Upper lobe of right lung (tissue), 1 donor: Measurements from ENCODE around the gene MMP12. TPM values are rescaled to one million over a fixed set of nuclear protein-coding genes. Genes with fewer than 3 reads are reported as not detected.

Experiments used
- ATAC-seq: fragments of 200-7000 bp; cut with Tn5 transposase; one replicate; pipeline ENCODE4 v1.9.1; 2020; ENCODE audit warnings: mild to moderate bottlenecking, moderate library complexity
- DNase-seq: peaks from one replicate; pipeline ENCODE4 v3.0.0-alpha.2; 2020
- H3K27ac ChIP-seq: fragments of 200-600 bp; one replicate; pipeline ENCODE4 v1.8.0; 2022
- H3K27me3 ChIP-seq: fragments of 200-600 bp; one replicate; pipeline ENCODE4 v1.8.0; 2022; ENCODE audit warnings: mild to moderate bottlenecking
- H3K36me3 ChIP-seq: fragments of 200-600 bp; one replicate; pipeline ENCODE4 v1.8.0; 2022
- H3K4me1 ChIP-seq: fragments of 200-600 bp; one replicate; pipeline ENCODE4 v1.8.0; 2022
- H3K4me3 ChIP-seq: fragments of 200-600 bp; one replicate; pipeline ENCODE4 v1.8.0; 2022; ENCODE audit warnings: mild to moderate bottlenecking
- H3K9me3 ChIP-seq: fragments of 200-600 bp; one replicate; pipeline ENCODE4 v1.8.0; 2022
- CTCF ChIP-seq: fragments of 200-600 bp; IDR thresholded peaks from one replicate; pipeline ENCODE4 v1.8.0; 2022; ENCODE audit warnings: antibody characterized with exemption
- intact Hi-C: fragments of 100-400 bp; cut with DNase I; formaldehyde crosslinking; loops from one replicate; pipeline ENCODE4 v1.11.0; 2022
- total RNA-seq: library from RNA; stranded (reverse); fragmentation: NEBNext Ultra II Directional; extraction: Animal tissue kit (Norgen Biotek cat#: 25700); gene quantifications from one replicate; pipeline ENCODE4 v1.2.1, GENCODE V29; 2021
- donor health status: DM: no; HTN: yes; CAD: no; lungs with severe emphysema.

MMP12 gene
- total RNA-seq, 1 donor from 2014 or later: 0.75 TPM

DNA sequence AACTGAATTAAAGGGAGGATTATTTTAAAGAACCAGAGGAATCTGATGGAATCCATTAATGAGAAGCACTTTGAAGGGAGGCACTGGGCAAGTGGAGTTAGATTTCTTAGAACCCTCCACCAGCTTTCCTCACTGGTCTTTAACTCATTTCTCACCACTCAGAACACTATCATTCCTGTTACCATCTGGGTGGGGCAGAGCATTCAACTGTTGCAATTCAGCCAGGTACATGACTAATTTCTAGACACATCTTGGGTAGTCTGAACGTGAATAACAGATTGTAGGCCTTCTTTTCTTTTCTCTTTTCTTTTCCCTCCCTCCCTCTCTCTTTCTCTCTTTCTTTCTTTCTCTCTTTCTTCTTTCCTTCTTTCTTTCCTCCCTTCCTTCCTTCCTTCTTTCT lies 61.3 kb downstream of the MMP12 start:
- TF ChIP-seq CTCF: no peak
- intact Hi-C loops: no loop called here
- no peaks in the 10 kb centered on the region for H3K36me3 ChIP-seq
- no peaks in the 10 kb centered on the region for H3K4me1 ChIP-seq
- H3K27me3 ChIP-seq: no peaks in the 10 kb centered on the region
- no peak for ATAC-seq
- H3K9me3 ChIP-seq: no peaks in the 10 kb centered on the region
- H3K27ac ChIP-seq: no peak overlapping the region
- no peak overlapping the region for H3K4me3 ChIP-seq
- DNase-seq: no peak

Other genes starting within 250 kb of the MMP12 start
- not detected for gene MMP20, start 249.7 kb downstream of the MMP12 start, total RNA-seq
- not detected for gene MMP27, start 169.2 kb downstream of the MMP12 start, total RNA-seq
- not detected for gene MMP8, start 150.0 kb downstream of the MMP12 start, total RNA-seq
- gene MMP10, start 94.4 kb downstream of the MMP12 start, total RNA-seq: 0.23 TPM
- 19.1 TPM for gene MMP1, start 76.8 kb downstream of the MMP12 start, total RNA-seq
- gene MMP3, start 31.4 kb downstream of the MMP12 start, total RNA-seq: not detected
- gene MMP13, start 80.8 kb upstream of the MMP12 start, total RNA-seq: not detected
- gene DCUN1D5, start 217.2 kb upstream of the MMP12 start, total RNA-seq: 19.7 TPM
- 16.2 TPM for gene DYNC2H1, start 234.4 kb upstream of the MMP12 start, total RNA-seq